Smooth muscle cell (in vitro differentiated cells): Measurements from ENCODE around the gene PMAIP1. TPM values are rescaled to one million over a fixed set of nuclear protein-coding genes. Genes with fewer than 3 reads are reported as not detected.

Experiments
- DNase-seq: peaks from one replicate; lab custom pipeline; 2025; ENCODE audit not compliant: unreplicated experiment; lab: John Stamatoyannopoulos, UW
- H2AFZ ChIP-seq: fragments of 200-600 bp; sonication (generic); 2 replicates; pipeline ENCODE4 v1.6.0; 2016; ENCODE audit warnings: antibody characterized with exemption, low read depth, mild to moderate bottlenecking
- H3F3A ChIP-seq: fragments of 200-600 bp; sonication (generic); 2 replicates; pipeline ENCODE4 v1.6.0; 2017; ENCODE audit warnings: antibody characterized with exemption, low read depth
- H3K27ac ChIP-seq: fragments of 200-600 bp; sonication (generic); 2 replicates; pipeline ENCODE4 v1.5.1; 2016; ENCODE audit warnings: low read depth, mild to moderate bottlenecking
- H3K27me3 ChIP-seq: fragments of 200-600 bp; sonication (generic); 2 replicates; pipeline ENCODE4 v1.6.1; 2016; ENCODE audit warnings: low read depth, mild to moderate bottlenecking
- H3K36me3 ChIP-seq: fragments of 200-600 bp; sonication (generic); 2 replicates; pipeline ENCODE4 v1.5.1; 2016; ENCODE audit warnings: low read depth
- H3K4me1 ChIP-seq: fragments of 200-600 bp; sonication (generic); 2 replicates; pipeline ENCODE4 v1.5.1; 2016; ENCODE audit warnings: low read depth
- H3K4me2 ChIP-seq: fragments of 200-600 bp; sonication (generic); 2 replicates; pipeline ENCODE4 v1.6.0; 2016; ENCODE audit warnings: mild to moderate bottlenecking
- H3K4me3 ChIP-seq: fragments of 200-600 bp; sonication (generic); 2 replicates; pipeline ENCODE4 v1.5.1; 2016; ENCODE audit warnings: mild to moderate bottlenecking
- H3K79me2 ChIP-seq: fragments of 200-600 bp; sonication (generic); 2 replicates; pipeline ENCODE4 v1.6.0; 2016; ENCODE audit warnings: low read depth, mild to moderate bottlenecking
- H3K9ac ChIP-seq: fragments of 200-600 bp; sonication (generic); 2 replicates; pipeline ENCODE4 v1.6.0; 2016; ENCODE audit warnings: low read depth
- H3K9me3 ChIP-seq: fragments of 200-600 bp; sonication (generic); replicated peaks from 2 replicates; pipeline ENCODE4 v1.5.1; 2016; ENCODE audit warnings: low read depth
- H4K20me1 ChIP-seq: fragments of 200-600 bp; sonication (generic); 2 replicates; pipeline ENCODE4 v1.6.0; 2016; ENCODE audit warnings: low read depth
- WGBS: methylation state at CpG from one replicate; pipeline ENCODE4 v1.1.7; 2016; ENCODE audit warnings: low lambda C conversion rate; 5-methylcytosine and 5-hydroxymethylcytosine counted together
- polyA plus RNA-seq: library from polyadenylated mRNA; unstranded; fragments of >200 nt; fragmentation: Nextera tagmentation; extraction: Ambion mirVana; gene quantifications from 2 replicates; pipeline ENCODE4 v1.2.1, GENCODE V29; 2016
- total RNA-seq: library from RNA; depleted of rRNA; stranded (reverse); fragments of >200 nt; gene quantifications from 2 replicates; pipeline ENCODE4 v1.2.3, GENCODE V29; 2014
- TF ChIP-seq, protein P1 (sequence below): fragments of 200-600 bp; sonication (generic); IDR thresholded peaks from 2 replicates; pipeline ENCODE4 v1.5.1; 2017; ENCODE audit warnings: borderline replicate concordance, mild to moderate bottlenecking, antibody characterized with exemption; ENCODE audit not compliant: insufficient read depth, poor library complexity, severe bottlenecking

PMAIP1 gene
- total and polyA plus RNA-seq, 2 experiments from 2014 or later: 18.0 to 37.5 TPM

- H3F3A ChIP-seq: no peaks in the 10 kb centered on the region
- H4K20me1 ChIP-seq: no peaks in the 10 kb centered on the region
- H3K9ac ChIP-seq: no peak overlapping the region
- no peak overlapping the region for H3K4me3 ChIP-seq
- TF ChIP-seq, protein P1, sequence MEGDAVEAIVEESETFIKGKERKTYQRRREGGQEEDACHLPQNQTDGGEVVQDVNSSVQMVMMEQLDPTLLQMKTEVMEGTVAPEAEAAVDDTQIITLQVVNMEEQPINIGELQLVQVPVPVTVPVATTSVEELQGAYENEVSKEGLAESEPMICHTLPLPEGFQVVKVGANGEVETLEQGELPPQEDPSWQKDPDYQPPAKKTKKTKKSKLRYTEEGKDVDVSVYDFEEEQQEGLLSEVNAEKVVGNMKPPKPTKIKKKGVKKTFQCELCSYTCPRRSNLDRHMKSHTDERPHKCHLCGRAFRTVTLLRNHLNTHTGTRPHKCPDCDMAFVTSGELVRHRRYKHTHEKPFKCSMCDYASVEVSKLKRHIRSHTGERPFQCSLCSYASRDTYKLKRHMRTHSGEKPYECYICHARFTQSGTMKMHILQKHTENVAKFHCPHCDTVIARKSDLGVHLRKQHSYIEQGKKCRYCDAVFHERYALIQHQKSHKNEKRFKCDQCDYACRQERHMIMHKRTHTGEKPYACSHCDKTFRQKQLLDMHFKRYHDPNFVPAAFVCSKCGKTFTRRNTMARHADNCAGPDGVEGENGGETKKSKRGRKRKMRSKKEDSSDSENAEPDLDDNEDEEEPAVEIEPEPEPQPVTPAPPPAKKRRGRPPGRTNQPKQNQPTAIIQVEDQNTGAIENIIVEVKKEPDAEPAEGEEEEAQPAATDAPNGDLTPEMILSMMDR: no peak
- H3K27me3 ChIP-seq: peaks cover 32% of the 10 kb centered on the region
- H3K36me3 ChIP-seq: no peaks in the 10 kb centered on the region
- DNase-seq: no peak
- H3K9me3 ChIP-seq: no peaks in the 10 kb centered on the region
- H2AFZ ChIP-seq: no peak overlapping the region
- H3K79me2 ChIP-seq: no peaks in the 10 kb centered on the region
- H3K27ac ChIP-seq: no peak overlapping the region
- WGBS: 84% methylated on average over 6 of the region's 6 CpGs
- peaks cover 11% of the 10 kb centered on the region for H3K4me1 ChIP-seq
- H3K4me2 ChIP-seq: no peak overlapping the region
These were observed 5.8 kb upstream of the PMAIP1 start for GRCh38 chr18:59893971-59894370.

DNA sequence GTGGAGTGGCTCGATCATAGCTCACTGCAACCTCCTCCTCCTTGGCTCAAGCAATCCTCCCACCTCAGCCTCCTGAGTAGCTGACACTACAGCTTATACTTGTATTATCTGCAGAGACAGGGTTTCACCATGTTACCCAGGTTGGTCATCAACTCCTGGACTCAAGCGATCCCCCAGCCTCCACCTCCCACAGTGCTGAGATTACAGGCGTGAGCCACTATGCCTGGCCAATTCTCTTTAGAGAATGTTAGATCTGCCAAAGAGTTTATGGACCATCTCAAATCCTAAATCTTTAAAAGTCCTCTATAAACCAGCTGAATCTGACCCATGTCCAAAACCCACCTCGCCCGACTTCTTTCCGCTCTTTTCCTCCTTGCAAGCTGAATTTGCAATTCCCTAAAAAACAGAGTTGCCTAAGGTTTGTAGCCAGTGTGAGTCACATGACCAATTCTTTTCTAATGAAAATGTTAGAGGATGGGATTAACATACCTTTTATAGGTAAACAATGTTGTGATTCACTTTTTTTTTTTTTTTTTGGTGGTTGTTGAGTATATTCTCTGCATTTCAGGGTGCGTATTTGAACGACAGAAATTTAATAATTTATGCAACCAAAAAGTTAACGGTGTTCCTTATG is 2.4 kb upstream of the PMAIP1 start:
- Histone ChIP-seq H3F3A (no peaks in the 10 kb centered on the region), H3K27me3 (peaks cover 48% of the 10 kb centered on the region), H2AFZ (no peak overlapping the region), H3K79me2 (peaks cover 4% of the 10 kb centered on the region), H3K4me3 (no peak overlapping the region), H3K4me1 (peaks cover 29% of the 10 kb centered on the region), H4K20me1 (peaks cover 10% of the 10 kb centered on the region), H3K27ac (no peak overlapping the region), H3K4me2 (no peak overlapping the region), H3K9me3 (no peaks in the 10 kb centered on the region), H3K36me3 (no peaks in the 10 kb centered on the region), H3K9ac (no peak overlapping the region)
- TF ChIP-seq, protein P1: no peak
- DNase-seq: no peak
- 27% methylated on average over 9 of the region's 9 CpGs for WGBS

GRCh38 chr18:59898093-59898492 is 1.7 kb upstream of the PMAIP1 start:
- Histone ChIP-seq H3K79me2 (peaks cover 4% of the 10 kb centered on the region), H3K4me3 (no peak overlapping the region), H2AFZ (no peak overlapping the region), H3K27ac (no peak overlapping the region), H3K9me3 (no peaks in the 10 kb centered on the region), H3K4me1 (peaks cover 29% of the 10 kb centered on the region), H3K4me2 (peak overlapping the region; percentile 97), H3K9ac (no peak overlapping the region), H4K20me1 (peaks cover 16% of the 10 kb centered on the region), H3K27me3 (peaks cover 48% of the 10 kb centered on the region), H3K36me3 (no peaks in the 10 kb centered on the region), H3F3A (no peaks in the 10 kb centered on the region)
- 23% methylated on average over 4 of the region's 4 CpGs for WGBS
- DNase-seq: no peak
- TF ChIP-seq, protein P1: no peak

DNA sequence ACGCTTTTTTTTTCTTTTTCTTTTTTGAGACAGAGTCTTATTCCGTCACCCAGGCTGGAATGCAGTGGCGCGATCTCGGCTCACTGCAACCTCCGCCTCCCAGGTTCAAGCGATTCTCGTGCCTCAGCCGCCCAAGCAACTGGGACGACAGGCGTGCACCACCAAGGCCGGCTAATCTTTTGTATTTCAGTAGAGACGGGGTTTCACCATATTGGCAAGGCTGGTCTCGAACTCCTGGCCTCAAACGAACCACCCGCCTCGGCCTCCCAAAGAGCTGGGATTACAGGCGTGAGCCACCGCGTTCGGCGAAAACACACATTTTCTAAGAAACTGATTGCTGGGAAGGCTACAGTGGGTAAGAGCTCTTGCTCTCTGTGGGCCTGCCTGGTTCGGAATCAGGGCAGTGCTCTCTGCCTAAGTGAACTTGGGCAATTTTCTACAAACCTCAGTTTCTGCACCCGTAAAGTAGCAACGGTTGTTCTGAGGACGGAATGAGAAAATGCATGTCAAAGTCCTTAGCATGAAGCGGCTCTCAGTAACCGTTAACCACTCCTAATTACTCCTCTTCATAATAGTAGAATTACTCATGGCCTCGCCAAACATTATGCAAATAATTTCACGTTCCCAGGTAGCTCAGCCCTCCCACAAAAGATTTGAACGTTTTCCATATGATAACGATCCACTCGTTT is 1.0 kb upstream of the PMAIP1 start:
- TF ChIP-seq, protein P1: no peak
- peaks cover 29% of the 10 kb centered on the region for H3K4me1 ChIP-seq
- peak overlapping the region; percentile 81 for H2AFZ ChIP-seq
- peak overlapping the region; percentile 79 for H3K27ac ChIP-seq
- peaks cover 16% of the 10 kb centered on the region for H4K20me1 ChIP-seq
- DNase-seq: no peak
- peaks cover 42% of the 10 kb centered on the region for H3K27me3 ChIP-seq
- no peaks in the 10 kb centered on the region for H3K9me3 ChIP-seq
- WGBS: 11% methylated on average over 33 of the region's 33 CpGs
- no peaks in the 10 kb centered on the region for H3K36me3 ChIP-seq
- peaks cover 4% of the 10 kb centered on the region for H3K79me2 ChIP-seq
- peak overlapping the region; percentile 81 for H3K9ac ChIP-seq
- peak overlapping the region; percentile 73 for H3K4me3 ChIP-seq
- peak overlapping the region; percentile 97 for H3K4me2 ChIP-seq
- no peaks in the 10 kb centered on the region for H3F3A ChIP-seq
